Stimulated activated naive CD4-positive, alpha-beta T cell treated with Interleukin-2 at 50 U/mL for 16 hours (primary cell): ENCODE data around the gene SEMA4C.
A peak's percentile ranks its signal among the peaks of the same experiment; 100 is the strongest.

Source experiments
- DNase-seq: peaks from one replicate; lab custom pipeline; 2025; lab: John Stamatoyannopoulos, UW

SEMA4C gene, protein sequence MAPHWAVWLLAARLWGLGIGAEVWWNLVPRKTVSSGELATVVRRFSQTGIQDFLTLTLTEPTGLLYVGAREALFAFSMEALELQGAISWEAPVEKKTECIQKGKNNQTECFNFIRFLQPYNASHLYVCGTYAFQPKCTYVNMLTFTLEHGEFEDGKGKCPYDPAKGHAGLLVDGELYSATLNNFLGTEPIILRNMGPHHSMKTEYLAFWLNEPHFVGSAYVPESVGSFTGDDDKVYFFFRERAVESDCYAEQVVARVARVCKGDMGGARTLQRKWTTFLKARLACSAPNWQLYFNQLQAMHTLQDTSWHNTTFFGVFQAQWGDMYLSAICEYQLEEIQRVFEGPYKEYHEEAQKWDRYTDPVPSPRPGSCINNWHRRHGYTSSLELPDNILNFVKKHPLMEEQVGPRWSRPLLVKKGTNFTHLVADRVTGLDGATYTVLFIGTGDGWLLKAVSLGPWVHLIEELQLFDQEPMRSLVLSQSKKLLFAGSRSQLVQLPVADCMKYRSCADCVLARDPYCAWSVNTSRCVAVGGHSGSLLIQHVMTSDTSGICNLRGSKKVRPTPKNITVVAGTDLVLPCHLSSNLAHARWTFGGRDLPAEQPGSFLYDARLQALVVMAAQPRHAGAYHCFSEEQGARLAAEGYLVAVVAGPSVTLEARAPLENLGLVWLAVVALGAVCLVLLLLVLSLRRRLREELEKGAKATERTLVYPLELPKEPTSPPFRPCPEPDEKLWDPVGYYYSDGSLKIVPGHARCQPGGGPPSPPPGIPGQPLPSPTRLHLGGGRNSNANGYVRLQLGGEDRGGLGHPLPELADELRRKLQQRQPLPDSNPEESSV

DNA sequence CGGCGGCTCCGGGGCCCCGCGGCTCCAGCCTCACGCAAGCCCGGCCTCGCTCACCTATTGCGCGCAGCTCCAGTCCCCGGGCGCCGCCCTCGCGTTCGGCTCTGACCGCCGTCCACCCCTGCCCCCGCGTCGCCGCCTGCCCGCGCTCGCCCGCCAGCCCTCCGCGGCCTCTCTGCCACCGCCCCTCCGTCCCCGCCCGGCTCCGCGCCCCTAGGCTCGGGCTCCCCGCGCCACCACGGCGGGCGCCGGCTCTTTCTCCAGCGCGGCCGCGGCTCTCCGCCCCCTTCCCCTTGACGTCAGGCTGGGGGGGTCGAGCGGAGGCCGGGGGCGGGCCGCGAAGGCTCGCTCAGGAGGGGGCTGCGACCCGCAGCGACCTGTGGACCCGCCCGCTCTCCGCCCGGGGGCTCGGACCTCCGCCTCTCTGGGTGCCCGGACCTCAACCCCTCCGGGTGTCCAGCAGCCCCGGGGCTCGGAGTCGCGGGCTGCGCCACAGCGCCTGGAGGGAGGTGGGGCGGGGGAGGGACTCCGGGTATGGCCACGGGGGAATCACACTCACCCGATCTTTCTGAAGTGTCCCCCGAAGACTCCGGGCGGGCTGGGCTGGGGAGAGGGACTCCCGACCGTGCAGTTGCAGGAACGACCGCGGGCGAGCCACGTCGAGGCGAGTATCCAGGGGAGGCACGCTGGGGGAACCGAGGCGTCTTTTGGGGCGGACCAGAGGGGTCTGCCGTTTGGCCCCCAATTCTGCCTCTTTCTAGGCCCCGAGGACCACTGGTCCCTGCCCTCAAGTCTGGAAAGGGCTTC, at the start of gene SEMA4C:
TSS of gene SEMA4C (minus strand) at position 259 of the 804 bp plus-strand sequence. CDS start 2,194 bp downstream, outside the sequence.
- DNase-seq, result peak; percentile 51

DNA sequence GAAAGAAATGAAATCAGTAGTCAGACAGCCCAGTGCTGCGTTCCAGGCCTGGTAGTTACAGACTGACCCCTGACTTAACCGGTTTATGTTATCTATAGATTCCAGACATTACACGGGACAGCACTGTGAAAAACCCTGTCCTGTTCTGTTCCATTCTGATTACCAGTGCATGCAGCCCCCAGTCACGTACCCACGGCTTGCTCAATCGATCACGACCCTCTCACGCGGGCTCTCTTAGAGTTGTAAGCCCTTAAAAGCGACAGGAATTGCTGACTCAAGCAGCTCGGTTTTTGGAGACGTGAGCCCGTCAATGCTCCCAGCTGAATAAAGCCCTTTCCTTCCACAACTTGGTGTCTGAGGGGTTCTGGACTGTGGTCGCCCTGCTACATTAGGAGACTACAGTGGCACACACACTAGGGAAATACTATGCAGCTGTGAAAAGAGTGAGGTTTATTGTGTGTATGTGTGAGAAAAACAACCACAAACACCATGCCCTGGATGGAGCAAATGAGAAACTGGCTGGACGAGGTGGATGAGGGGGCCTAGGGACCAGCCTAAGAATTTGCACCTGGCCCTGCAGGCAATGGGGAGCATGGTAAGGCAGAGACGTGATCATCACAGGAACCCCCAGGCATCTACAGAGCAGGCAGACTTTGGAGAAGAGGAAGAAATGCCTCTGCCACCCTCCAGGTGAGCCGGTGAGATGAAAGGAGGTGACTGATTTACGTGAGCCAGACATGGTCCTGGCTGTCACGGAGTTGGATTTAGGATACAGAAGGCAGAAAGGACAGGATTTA, 49.1 kb upstream of the SEMA4C start:
- no peak for DNase-seq

DNA sequence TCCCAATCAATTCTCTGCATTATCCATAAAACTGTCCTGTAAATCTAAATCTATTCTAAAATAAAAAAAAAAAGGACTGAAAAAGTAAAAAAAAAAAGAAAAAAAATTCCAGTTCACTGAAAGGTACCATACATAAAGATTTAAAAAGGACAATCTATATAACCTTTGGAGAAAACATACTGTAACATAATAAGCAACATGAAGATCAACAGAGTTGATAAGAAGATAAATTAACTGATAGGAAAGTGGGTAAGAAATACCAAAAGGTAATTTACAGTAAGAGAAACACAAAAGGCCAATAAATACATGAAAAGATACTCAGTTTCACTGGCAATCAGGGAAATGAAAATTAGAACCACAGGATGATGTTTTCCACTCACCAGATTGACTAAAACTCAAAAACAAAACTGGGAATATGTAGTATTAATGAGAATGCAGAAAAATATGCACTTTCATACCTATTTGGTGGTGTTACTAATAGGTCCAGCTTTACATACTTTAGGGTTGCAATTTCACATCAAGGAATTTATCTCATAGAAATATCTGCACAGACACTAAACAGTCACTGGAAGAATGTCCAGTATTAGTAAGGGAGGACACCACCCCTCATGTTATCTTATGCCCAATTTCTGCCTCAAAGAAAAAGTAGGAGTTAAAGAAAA, 48.3 kb upstream of the SEMA4C start:
- DNase-seq, result no peak

DNA sequence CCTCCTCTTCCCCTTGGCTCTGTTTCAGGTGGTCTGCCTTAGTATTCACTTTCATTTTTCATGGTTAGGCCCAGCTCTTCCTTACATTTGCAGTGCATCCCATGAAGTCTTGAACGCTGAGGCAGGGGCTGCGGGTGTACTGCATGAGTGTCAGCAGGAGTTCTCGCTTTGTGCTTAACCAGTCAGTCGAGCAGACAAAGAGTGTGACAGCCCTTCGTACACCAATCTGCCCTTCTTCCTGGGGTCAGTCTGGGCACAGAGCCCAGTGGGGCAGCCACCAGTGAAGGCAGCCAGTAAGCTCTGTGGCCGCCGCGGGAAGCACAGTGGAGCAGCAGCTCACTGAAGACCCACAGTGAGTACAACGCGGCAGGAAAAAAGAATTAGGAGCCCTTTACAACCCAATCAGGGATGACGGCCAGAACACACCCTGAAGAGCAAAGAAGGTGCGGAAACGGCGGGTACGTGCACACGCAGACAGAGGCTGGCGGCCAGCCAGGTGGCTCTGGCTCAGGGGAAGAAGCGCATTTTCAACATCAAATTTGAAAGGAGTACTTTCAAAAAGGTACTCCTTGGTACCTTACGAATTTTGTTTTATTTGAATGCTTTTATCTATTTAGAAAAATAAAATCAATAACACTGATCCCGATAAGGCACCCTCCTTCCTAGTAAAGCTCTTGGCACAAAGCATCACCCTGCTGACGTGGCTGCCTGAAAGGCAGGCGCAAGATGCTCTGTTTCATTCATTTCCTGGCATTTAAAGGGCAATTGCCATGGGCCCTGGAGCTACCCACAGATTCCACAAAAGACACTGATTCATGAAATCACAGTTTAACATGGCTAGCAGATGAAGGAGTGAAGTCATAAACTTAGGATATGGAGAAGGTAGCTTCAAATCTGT, 47.0 kb upstream of the SEMA4C start:
- no peak for DNase-seq

DNA sequence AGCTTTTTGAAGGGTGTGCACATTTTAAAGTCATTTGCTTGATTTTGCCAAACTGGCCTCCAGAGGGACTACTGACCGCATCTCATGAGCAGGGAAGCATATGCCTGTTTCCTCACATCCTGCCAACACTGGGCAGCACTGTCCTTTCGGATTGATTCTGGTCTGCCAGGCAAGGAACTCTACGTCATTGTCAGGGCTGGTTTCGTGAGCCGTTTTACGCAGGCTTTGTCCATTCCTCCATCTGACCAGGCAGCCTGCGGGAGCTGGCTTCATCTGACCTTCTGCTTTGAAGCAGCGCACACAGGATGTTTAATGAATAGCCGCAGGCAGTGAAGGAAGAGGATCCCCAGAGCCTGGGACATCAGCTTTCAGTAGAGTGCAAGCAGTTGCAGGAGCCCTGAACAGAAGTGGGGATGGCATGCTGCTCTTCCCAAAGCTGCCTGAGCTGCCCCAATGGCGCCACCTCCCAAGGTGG, 46.3 kb upstream of the SEMA4C start:
- no peak for DNase-seq

DNA sequence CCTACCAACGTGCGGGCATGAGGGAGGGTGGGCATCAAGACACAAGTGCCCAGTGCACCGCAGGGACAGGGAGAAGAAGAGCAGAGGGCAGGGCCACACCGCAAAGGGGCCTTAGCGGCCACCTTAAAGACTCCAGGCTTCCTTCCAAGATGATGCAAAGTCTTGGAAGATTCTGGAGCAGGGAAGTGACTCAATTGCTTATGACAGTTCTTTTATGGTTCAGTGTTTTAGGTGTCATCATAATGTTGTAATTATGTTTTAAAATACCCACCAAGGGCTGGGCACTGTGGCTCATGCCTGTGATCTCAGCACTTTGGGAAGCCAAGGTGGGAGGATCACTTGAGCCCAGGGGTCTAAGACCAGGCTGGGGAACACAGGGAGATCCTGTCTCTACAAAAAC, 44.5 kb upstream of the SEMA4C start:
- DNase-seq, result no peak

DNA sequence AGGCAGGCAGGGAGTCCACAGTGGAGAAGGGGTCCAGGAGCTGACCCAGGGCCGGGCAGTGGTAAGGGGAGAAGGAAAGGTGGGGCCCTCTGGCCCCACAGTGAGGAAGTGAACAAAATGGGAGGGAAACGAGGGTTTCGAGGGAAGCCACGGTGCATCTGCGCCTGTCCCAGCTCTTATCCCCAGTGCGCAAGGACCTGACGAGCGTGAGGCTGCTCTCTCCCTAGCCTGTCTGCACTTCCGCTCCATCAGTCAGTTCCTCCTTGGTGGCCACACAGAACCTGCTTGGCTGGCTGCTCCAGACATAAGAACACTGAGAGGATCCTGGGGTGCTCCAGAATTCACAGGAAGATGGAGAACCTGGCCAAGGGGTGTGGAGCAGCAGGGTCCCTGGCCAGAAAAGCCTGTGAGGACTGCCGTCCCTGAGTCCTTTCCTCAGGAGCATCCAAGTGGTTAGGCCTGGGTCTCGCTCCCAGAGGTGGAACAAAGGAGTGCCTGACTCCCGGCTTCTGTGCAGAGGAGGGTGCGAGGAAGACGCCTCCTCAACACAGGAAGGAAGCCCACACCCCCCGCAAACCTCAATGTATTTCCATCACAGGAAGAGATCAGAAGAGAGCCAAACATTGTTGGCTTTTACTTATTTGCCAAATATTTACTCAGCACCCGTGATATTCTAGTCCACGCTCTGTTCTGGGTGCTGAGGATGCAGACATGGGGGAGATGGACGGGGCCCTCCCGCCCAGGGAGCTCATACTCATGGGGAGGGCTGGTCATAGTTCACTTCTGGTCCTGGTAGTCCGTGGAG, 43.7 kb upstream of the SEMA4C start:
- DNase-seq, result peak; percentile 28

DNA sequence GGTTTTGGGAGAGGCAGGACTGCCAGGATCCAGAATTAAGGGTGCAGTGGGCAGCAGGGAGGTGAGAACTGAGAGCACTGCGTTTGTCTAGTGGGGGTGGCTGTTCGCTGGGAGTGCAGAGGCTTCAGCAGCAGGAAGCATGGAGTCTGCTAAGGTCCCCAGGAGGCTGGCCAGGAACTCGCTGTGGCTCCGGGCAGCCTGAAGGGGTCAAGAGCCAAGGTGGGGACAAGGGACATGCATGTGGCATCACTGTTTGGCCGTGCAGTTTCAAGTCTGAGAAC, 43.2 kb upstream of the SEMA4C start:
- no peak for DNase-seq

DNA sequence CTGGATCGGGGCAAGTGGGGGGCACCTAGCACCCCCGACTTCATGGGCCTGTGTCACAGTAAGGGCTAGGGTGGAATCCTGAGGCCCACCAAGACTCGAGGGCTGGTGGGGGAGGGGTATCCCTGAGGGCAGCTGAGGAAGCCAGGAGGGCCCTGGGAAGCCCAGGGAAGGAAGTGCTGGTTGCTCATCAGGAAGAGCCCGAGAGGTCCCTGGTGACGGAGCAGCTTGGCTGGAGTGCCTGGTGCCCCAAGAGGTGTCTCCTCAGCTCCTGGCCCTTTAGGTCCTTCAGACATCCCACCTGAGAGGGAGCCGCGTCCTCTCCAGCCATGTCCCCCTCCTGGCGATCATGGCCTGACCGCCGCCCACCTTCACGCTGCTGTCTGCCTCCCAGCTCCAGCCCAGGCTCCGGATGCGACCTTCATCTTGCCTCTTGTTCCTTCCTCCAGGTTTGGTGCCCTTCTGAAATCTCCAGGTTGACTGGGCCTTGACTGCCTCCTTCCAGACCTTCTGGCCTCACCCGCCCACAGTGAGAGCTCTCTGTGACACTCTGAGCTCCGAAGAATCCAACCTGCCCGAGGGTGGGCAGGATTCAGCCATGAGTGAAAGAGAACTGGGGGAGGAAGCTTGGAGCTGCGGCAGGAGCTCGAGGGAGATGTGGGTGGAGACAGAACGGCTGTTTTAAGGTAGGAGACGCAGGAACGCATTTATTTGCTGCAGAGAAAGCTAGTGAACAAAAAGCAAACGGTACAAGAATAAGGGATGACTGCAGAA, 42.7 kb upstream of the SEMA4C start:
- DNase-seq, result no peak

DNA sequence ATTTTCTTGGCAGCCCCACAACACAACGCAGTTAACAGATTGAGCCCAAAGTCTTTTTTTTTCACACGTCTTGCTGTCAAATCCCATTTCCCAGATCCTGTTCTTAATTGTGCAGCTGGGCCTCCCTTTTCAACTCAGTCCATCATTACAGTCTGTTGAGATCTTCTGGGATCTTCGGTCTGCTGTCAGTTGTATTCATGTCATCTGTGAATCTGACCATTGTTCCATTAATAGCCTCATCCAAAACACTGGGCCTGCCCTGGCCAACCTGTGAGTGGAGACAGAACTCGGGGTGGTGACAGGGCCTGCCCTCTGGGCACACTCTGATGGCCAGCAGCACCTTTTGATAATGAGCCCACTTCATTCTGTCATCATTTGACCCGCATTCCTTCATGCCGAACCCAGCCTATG, 39.7 kb upstream of the SEMA4C start:
- DNase-seq, result no peak

DNA sequence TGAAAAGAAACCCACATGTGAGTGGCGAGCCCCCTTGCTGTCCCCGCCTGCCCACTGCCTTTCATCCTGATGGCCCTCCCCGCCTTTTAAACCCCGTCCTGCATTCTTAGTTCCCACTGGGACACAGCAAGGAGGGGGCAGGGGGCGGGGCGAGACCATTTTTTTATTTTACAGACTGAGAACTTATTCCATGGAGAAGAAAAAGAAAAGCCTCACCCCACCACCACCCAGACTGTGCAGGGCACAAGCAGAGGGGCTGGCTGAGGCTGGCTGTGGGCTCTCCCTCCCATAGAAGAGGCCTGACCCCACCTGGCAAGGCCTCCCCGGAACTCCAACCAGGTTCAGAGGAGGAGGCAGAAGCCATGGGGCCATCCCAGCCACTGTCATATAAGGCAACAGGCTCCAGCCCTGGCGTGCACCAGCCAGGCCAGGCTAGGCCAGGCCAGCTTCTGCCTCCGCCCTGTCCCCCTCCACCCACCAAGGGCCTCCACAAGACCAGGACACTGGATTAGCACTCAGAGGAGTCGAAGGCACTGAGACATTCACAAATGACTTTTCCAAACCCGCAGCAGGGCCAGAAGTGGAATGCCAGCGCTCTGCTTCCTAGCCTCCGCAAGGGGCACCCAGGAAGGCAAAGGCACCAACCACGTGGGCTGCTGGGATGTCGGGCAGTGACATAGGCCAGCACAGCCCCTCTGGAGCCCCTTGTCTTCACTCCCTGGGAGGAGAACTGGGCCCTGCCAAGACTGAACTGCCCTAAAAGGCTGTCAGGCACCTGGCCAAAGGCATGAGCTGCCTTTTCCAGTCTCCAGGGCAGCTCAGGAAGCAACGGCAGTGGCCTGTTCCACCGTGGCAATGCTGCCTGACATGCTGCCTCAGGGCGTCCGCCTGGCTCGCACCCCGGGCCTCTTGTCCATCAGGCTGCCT, 37.5 kb upstream of the SEMA4C start:
- DNase-seq, result no peak

DNA sequence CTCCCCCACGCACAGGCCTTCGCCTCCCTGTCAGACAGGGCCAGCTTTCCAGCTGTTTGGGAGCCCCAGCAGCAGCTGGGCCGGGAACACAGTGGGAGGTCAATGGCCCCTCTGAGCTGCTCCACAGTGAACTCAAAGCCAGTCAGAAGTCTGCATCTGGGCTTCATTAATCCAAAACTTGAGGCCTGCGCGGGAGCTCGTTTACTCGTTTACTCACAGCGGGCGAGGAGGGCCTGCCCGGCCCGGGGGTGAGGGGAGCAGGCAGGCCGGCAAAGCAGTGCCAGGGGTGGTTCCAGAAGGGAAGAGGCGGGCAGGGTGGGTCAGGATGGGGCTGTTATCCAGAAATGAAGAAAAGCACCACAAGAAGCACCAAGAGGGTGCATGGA, 36.8 kb upstream of the SEMA4C start:
- no peak for DNase-seq

DNA sequence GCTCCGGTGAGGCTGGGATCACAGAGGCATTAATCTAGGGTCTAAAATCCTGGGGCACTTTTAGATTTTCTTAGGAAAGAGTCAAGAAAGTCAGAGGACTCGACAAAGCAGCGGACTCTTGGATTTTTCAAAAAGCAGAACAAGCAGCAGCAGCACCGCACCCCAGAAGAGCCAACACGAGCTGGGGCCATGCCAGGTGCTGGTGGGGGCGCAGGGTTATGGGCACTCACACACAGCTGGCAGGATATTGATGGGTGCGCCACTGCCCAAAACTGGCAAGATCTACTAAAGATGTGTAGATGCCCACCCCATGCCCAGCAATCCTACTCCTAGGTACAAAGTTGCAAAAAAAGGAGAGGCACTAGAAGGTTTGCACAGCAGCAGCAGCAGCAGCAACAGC, 33.9 kb upstream of the SEMA4C start:
- DNase-seq, result no peak

DNA sequence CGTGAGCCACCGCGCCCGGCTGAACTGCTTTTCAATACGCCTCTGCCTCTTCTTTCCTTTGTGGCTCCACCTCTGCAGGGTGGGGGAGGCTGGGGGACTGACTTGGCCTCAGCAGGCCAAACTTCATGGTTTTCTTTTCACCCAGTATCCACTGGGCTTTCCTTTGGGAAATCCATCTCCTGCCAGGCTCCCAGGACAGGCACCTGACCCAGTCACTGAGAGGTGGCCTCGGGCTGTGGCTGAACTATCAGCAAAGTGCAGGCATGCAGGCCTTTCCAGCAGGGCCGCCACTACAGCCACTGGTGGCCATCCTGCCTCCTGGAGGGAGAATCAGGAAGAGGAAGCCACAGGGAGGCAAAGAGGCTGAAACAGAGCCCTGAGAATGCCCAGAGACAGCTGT, 33.4 kb upstream of the SEMA4C start:
- no peak for DNase-seq

DNA sequence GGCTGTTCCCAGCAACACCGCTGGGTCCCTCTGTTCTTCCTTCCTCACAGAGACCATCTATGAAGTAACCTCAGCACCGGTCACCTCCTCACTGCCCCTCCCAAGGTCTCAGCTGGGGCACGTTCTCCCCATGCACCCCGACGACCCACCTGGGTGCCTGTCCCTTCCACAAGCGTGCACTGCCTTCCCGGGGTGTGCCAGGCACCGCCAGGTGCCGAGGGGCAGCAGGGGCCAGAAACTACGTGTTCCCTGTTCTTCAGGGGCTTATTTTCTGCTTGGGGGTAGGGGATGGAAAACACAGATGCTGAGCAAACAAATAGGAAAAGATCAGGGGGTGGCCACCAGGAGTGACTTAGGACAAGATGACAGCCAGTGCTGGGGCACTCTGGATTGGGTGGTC, 30.4 kb upstream of the SEMA4C start:
- DNase-seq, result no peak

DNA sequence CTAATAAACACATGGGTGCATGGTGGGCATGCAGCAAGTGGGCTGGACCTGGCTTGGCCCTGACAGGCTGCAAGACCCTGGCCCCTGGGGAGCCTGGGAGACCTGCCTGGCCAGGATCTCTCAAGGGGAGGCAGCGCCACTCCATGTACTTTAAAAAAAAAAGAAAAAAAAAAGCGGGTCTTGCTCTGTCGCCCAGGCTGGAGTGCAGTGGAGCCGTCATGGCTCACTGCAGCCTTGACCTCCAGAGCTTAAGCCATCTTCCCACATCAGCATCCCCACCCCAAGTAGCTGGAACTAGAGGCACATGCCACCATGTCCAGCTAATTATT, 29.5 kb upstream of the SEMA4C start:
- no peak for DNase-seq

DNA sequence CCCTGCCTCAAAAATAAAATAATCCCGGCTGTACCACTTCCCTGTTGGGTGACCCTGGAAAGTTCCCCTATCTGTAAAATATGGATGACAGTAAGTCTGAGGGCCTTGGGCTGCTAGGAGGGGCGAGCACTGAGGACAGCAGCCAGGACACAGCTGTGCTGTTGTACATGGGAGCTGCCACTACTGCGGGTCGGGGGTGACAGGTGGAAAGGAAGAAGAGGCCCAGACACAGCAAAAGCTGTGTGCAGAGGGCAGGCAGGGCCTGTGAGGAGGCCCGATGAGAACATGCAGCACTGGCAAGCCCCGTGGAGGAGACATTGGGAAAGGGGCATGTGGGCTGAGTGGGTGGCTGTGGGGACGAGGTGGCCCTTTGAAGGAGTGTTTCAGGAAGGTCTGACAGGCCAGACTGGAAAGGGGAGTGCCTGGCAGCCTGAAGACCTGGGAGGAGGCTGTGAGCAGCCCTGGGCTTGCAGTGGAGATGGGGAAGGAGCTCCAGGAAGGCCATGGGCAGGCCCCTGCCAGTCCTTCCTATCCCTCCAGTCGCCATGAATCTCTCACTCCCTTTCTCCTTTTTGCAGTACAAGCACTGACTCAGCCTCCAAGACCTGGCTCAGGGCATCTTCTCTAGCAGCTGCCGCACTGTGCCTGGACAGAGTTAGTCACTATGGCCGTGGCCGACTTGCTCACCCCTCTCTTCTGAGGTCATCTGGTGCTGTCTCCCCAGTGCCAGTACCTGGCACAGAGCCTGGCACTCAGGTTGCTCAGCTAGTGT, 28.9 kb upstream of the SEMA4C start:
- no peak for DNase-seq
